CD4-positive, alpha-beta T cell treated with Interleukin-17A for 4 hours (primary cell): ENCODE data around the gene RASGRP1.

ENCODE experiments used
- DNase-seq: peaks from one replicate; pipeline ENCODE4 v3.0.0-alpha.2; 2020; ENCODE audit warnings: mixed read lengths

Gene RASGRP1

GRCh38 chr15:38453971-38454695 is 110.5 kb downstream of the RASGRP1 start, which contains the start of gene FAM98B:
Gene FAM98B (plus strand): TSS chr15:38454127. CDS start chr15:38454162, 35 bp downstream.
- peak; percentile 86 for DNase-seq

- DNase-seq: no peak
These were observed 123.5 kb downstream of the RASGRP1 start for GRCh38 chr15:38441130-38441519.

GRCh38 chr15:38440353-38441129 is 124.1 kb downstream of the RASGRP1 start:
- peak; percentile 74 for DNase-seq
